GM21786 (cell line): Measurements from ENCODE around the gene DVL3.
A peak's percentile ranks its signal among the peaks of the same experiment; 100 is the strongest.

Experiments
- ATAC-seq: cut with Tn5 transposase; IDR thresholded peaks from one replicate; pipeline ENCODE4 v1.9.1; 2021; ENCODE audit not compliant: unreplicated experiment

The DVL3 gene

GRCh38 chr3:184176377-184177330 lies 21.5 kb downstream of the DVL3 start:
- no peak for ATAC-seq

- no peak for ATAC-seq
These were observed 22.2 kb downstream of the DVL3 start for GRCh38 chr3:184177331-184177731.

- no peak for ATAC-seq
These were observed 22.7 kb downstream of the DVL3 start for GRCh38 chr3:184177767-184178306.

GRCh38 chr3:184178521-184179138 lies 23.5 kb downstream of the DVL3 start:
- ATAC-seq: no peak

GRCh38 chr3:184180165-184180564 lies 25.0 kb downstream of the DVL3 start:
- ATAC-seq: no peak

- ATAC-seq: no peak
These were observed 26.4 kb downstream of the DVL3 start for GRCh38 chr3:184181596-184181995.

DNA sequence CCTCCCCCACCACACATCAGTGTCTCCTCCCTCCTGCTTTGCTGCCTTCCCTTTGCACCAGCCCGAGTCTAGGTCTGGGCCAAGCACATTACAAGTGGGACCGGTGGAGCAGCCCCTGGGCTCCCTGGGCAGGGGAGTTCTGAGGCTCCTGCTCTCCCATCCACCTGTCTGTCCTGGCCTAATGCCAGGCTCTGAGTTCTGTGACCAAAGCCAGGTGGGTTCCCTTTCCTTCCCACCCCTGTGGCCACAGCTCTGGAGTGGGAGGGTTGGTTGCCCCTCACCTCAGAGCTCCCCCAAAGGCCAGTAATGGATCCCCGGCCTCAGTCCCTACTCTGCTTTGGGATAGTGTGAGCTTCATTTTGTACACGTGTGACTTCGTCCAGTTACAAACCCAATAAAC lies 28.5 kb downstream of the DVL3 start:
- ATAC-seq: no peak

DNA sequence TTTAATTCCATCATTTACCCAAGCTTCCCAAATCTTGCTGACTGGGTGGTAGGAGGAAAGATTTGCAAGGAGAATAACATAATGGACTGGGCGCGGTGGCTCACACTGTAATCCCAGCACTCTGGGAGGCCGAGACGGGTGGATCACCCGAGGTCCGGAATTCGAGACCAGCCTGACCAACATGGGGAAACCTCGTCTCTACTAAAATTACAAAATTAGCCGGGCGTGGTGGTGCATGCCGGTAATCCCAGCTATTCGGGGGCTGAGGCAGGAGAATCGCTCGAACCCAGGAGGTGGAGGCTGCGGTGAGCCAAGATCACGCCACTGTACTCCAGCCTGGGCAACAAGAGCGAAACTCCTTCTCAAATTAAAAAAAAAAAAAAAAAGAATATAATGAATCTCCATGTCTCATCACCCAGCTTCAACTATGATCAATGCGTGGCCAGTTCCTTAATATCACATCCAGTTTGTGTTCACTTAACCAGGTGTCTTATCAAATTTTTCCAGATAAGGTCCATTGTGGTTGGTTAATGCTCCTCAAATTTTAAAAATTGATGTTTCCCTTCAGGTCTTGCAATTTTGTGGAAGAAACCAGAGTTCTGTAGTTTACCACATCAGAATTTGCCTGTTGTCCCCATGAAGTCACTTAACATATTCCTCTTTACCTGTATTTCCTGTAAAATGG lies 29.5 kb downstream of the DVL3 start:
- no peak for ATAC-seq

DNA sequence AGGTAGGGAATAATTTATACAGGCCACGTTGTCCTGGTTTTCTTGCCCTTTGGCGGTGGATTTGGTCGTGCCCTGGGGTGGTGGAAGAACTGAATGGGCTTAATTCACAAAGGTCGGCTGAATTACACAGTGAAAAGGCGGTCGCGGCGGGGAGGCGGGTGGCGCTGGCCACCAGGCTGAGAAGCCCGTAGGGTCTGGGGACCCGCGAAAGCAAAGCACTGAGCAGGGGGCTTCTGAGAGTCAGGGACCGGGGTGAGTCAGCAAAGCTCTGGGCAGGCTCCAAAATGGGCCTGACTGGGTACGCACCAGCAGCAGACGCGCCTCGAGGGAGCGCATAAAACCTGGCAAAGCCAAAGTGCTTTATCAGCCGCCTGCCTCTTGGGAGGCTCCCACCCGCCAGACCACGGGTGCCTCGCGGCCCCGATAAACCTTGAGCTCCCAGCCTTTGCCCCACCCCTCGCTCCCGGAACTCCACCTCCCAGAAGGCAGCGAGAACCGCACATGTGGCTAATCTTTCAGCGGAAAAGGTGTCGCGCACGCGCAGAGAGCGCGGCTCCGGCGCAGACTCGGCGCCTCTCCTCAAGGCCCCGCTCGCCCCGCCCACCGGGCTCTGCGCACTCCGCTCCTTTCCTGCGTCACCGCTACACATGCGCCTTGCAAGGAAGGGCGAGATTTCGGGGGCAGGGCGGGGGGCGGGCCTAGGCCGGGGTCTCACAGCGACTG lies 30.4 kb downstream of the DVL3 start:
- ATAC-seq: peak; percentile 96

- ATAC-seq: peak; percentile 2
These were observed 31.2 kb downstream of the DVL3 start, which contains the start of gene ABCF3 for GRCh38 chr3:184186184-184186901. TSS of gene ABCF3 (plus strand) at chr3:184186199. CDS start at chr3:184186208, 9 bp downstream.

DNA sequence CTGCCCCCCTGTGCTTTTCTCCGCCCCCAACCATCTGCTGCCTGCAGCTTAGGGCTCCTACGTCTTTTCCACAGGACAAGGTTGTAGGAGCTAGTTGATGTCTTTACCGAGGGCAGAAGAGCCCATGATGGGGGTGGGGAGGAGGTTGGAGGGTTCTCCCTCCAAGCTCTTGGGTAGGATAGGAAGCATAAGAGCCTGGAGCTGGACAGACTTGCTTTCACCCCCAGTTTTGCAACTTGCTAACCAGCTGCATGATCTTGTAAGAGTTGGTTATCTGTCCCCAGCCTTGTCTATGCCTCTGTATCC lies 31.7 kb downstream of the DVL3 start:
- no peak for ATAC-seq

DNA sequence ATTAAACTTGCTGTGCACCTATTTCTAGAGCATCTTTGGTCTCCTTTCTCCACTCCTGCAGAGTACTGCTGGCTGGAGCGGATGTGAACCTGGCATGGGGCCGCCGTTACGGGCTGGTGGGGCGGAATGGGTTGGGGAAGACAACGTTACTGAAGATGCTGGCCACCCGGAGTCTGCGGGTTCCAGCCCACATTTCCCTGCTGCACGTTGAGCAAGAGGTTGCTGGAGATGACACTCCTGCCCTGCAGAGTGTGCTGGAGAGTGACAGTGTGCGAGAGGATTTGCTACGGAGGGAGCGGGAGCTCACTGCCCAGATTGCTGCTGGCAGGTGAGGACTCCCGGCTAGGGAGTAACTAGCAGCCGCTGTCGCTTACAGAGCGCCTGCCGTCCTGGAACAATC lies 32.9 kb downstream of the DVL3 start:
- no peak for ATAC-seq

GRCh38 chr3:184189421-184189820 lies 34.2 kb downstream of the DVL3 start:
- ATAC-seq: no peak

- no peak for ATAC-seq
These were observed 37.7 kb downstream of the DVL3 start for GRCh38 chr3:184192889-184193288.

DNA sequence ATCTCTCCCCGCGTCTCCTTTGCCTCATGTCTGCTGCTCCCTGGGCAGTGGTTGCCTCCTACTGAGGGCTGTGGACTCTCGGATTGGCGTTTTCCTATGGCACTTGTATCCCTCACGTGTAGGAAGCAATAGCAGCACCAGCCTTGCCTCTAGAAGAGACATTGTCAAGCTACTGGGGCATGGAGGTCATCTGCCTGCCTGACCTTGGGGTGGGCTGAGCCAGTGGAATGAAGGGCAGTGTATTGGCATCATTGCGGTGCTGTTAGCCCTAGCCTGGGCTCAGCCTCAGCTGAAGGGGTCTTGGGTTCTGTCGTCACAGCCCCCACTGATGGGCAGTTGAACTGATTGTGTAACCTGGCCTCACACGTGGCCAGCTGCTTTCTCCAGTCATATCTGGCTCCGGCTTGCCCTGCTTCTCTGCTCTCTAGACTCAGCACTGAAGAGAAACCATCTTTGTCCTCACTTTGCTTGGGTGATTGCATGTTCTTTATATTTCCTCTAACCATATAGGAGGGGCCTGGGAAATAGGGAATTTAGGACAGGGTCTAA lies 38.9 kb downstream of the DVL3 start:
- no peak for ATAC-seq

- no peak for ATAC-seq
These were observed 41.4 kb downstream of the DVL3 start for GRCh38 chr3:184196536-184196935.

GRCh38 chr3:184198509-184198908 lies 43.3 kb downstream of the DVL3 start:
- no peak for ATAC-seq

- no peak for ATAC-seq
These were observed 45.6 kb downstream of the DVL3 start for GRCh38 chr3:184200825-184201224.

- no peak for ATAC-seq
These were observed 48.3 kb downstream of the DVL3 start for GRCh38 chr3:184203526-184203925.
